ENCODE measurements around the gene CCDC3.

- TF ChIP-seq NFE2L2 (conservative IDR thresholded peaks at IDR 0.05; ENCODE audit: low read length): no peak
- no peak for TF ChIP-seq BHLHE40 (IDR thresholded peaks at IDR 0.05; ENCODE audit: low read depth, low read length)
- TF ChIP-seq, protein P1, sequence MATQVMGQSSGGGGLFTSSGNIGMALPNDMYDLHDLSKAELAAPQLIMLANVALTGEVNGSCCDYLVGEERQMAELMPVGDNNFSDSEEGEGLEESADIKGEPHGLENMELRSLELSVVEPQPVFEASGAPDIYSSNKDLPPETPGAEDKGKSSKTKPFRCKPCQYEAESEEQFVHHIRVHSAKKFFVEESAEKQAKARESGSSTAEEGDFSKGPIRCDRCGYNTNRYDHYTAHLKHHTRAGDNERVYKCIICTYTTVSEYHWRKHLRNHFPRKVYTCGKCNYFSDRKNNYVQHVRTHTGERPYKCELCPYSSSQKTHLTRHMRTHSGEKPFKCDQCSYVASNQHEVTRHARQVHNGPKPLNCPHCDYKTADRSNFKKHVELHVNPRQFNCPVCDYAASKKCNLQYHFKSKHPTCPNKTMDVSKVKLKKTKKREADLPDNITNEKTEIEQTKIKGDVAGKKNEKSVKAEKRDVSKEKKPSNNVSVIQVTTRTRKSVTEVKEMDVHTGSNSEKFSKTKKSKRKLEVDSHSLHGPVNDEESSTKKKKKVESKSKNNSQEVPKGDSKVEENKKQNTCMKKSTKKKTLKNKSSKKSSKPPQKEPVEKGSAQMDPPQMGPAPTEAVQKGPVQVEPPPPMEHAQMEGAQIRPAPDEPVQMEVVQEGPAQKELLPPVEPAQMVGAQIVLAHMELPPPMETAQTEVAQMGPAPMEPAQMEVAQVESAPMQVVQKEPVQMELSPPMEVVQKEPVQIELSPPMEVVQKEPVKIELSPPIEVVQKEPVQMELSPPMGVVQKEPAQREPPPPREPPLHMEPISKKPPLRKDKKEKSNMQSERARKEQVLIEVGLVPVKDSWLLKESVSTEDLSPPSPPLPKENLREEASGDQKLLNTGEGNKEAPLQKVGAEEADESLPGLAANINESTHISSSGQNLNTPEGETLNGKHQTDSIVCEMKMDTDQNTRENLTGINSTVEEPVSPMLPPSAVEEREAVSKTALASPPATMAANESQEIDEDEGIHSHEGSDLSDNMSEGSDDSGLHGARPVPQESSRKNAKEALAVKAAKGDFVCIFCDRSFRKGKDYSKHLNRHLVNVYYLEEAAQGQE (IDR thresholded peaks at IDR 0.05): no peak
- no peak for TF ChIP-seq POLR2A (IDR thresholded peaks at IDR 0.05; ENCODE audit: low read length)
Measured at GRCh38 chr10:12907656-12908055, 93.9 kb downstream of the CCDC3 start.
